Cardiac muscle cell (in vitro differentiated cells and primary cell): Measurements from ENCODE around the gene DDX4. TPM values are rescaled to one million over a fixed set of nuclear protein-coding genes. Genes with fewer than 3 reads are reported as not detected.

ENCODE experiments used
- DNase-seq, 2 donors: peaks; one replicate each; pipeline versions ENCODE4 v3.0.0 to v3.0.0-alpha.2; 2010 to 2017; ENCODE audit warnings: low read depth in 1 of 2, low spot score in 1 of 2
- H3K27ac ChIP-seq: fragments of 200-600 bp; sonication (generic); 2 replicates; pipeline ENCODE4 v1.5.1; 2016
- H3K27me3 ChIP-seq: fragments of 200-600 bp; sonication (generic); 2 replicates; pipeline ENCODE4 v1.6.0; 2016; ENCODE audit warnings: control low read depth
- H3K36me3 ChIP-seq: fragments of 200-600 bp; sonication (generic); 2 replicates; pipeline ENCODE4 v1.5.1; 2016; ENCODE audit warnings: control low read depth
- H3K4me1 ChIP-seq: fragments of 200-600 bp; sonication (generic); 2 replicates; pipeline ENCODE4 v1.8.1; 2017; ENCODE audit warnings: low read depth, mild to moderate bottlenecking, mixed run types
- H3K4me3 ChIP-seq: fragments of 200-600 bp; sonication (generic); 2 replicates; pipeline ENCODE4 v1.5.1; 2016; ENCODE audit warnings: mild to moderate bottlenecking
- H3K9me3 ChIP-seq: fragments of 200-600 bp; sonication (generic); 2 replicates; pipeline ENCODE4 v1.5.1; 2017; ENCODE audit warnings: low read depth, mild to moderate bottlenecking, control low read depth
- polyA plus RNA-seq: library from polyadenylated mRNA; unstranded; fragments of >200 nt; fragmentation: Nextera tagmentation; extraction: Ambion mirVana; gene quantifications from 2 replicates; pipeline ENCODE4 v1.2.1, GENCODE V29; 2016
- total RNA-seq: library from RNA; depleted of rRNA; stranded (reverse); fragments of >200 nt; gene quantifications from 2 replicates; pipeline ENCODE4 v1.2.3, GENCODE V29; 2016
- TF ChIP-seq, protein P1 (sequence below): IDR thresholded peaks from 2 replicates; pipeline ENCODE4 v1.5.1; 2012; ENCODE audit warnings: low read depth, mild to moderate bottlenecking, low read length

Gene DDX4
- total and polyA plus RNA-seq, 2 experiments from 2014 or later = not detected

DNA sequence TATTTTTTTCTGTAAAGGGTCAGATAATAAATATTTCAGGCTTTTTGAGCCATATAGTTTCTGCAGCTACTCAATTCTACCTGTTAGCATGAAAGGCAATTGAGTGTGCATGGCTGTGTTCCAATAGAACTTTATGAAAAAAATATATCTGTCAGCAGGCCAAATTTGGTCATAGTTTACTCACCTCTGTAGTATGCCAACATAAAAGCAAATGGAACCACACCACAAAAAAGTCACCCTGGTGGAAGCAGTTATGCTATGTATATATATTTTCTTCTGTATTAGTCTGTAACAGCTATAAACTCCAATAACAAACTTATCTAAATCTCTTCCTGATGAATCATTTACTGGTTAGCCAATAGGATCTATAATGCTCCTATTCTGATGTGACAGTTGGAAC lies 29.1 kb upstream of the DDX4 start:
- no peak overlapping the region for H3K4me3 ChIP-seq
- TF ChIP-seq, protein P1, sequence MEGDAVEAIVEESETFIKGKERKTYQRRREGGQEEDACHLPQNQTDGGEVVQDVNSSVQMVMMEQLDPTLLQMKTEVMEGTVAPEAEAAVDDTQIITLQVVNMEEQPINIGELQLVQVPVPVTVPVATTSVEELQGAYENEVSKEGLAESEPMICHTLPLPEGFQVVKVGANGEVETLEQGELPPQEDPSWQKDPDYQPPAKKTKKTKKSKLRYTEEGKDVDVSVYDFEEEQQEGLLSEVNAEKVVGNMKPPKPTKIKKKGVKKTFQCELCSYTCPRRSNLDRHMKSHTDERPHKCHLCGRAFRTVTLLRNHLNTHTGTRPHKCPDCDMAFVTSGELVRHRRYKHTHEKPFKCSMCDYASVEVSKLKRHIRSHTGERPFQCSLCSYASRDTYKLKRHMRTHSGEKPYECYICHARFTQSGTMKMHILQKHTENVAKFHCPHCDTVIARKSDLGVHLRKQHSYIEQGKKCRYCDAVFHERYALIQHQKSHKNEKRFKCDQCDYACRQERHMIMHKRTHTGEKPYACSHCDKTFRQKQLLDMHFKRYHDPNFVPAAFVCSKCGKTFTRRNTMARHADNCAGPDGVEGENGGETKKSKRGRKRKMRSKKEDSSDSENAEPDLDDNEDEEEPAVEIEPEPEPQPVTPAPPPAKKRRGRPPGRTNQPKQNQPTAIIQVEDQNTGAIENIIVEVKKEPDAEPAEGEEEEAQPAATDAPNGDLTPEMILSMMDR = no peak
- no peaks in the 10 kb centered on the region for H3K4me1 ChIP-seq
- DNase-seq = no peak
- H3K27me3 ChIP-seq = no peaks in the 10 kb centered on the region
- H3K9me3 ChIP-seq = no peaks in the 10 kb centered on the region
- no peak overlapping the region for H3K27ac ChIP-seq
- H3K36me3 ChIP-seq = no peaks in the 10 kb centered on the region

DNA sequence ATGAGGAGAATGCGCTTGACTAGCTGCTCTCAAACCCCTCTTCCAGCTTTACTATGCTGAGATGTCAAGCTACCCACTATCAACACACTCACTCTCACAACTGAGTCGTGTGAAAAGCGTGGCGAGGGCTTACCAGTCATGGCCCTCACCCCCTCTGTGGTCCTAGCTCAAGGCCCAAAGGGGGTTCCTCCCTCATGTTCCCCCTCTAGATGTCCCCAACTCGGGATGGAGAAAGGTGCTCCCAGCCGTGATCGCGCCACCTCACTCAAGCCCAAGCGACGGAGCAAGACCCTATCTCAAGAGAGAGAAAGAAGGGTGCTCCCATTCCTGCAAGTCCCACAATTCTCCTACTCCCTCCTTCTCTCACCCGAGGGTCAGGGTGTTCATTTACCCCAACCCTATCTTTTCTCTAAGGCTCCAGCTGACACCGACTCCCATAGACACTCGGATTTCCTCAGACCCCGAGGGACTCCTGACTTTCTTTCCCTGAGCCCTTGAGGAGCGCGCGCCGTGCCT lies 26.3 kb upstream of the DDX4 start:
- Histone ChIP-seq H3K9me3 (no peaks in the 10 kb centered on the region), H3K4me1 (no peaks in the 10 kb centered on the region), H3K36me3 (no peaks in the 10 kb centered on the region), H3K4me3 (peak overlapping the region; percentile 91), H3K27me3 (no peaks in the 10 kb centered on the region), H3K27ac (no peak overlapping the region)
- no peak for DNase-seq
- TF ChIP-seq, protein P1 = no peak

- no peaks in the 10 kb centered on the region for H3K27me3 ChIP-seq
- no peaks in the 10 kb centered on the region for H3K9me3 ChIP-seq
- H3K4me3 ChIP-seq = peak within 1 kb of the TSS; percentile 91
- no peaks in the 10 kb centered on the region for H3K36me3 ChIP-seq
- TF ChIP-seq, protein P1 = no peak
- peak within 1 kb of the TSS; percentile 1 for H3K27ac ChIP-seq
- DNase-seq = peak; percentile 97
- no peaks in the 10 kb centered on the region for H3K4me1 ChIP-seq
Measured at GRCh38 chr5:55712023-55712859, 25.6 kb upstream of the DDX4 start, which contains the start of gene SLC38A9. Gene SLC38A9 (minus strand): TSS chr5:55712324. CDS start chr5:55697958, 14,366 bp downstream.

GRCh38 chr5:55713871-55714270 lies 24.0 kb upstream of the DDX4 start:
- no peaks in the 10 kb centered on the region for H3K27me3 ChIP-seq
- no peaks in the 10 kb centered on the region for H3K4me1 ChIP-seq
- TF ChIP-seq, protein P1 = no peak
- H3K27ac ChIP-seq = no peak overlapping the region
- no peak overlapping the region for H3K4me3 ChIP-seq
- H3K36me3 ChIP-seq = no peaks in the 10 kb centered on the region
- no peaks in the 10 kb centered on the region for H3K9me3 ChIP-seq
- DNase-seq = no peak

DNA sequence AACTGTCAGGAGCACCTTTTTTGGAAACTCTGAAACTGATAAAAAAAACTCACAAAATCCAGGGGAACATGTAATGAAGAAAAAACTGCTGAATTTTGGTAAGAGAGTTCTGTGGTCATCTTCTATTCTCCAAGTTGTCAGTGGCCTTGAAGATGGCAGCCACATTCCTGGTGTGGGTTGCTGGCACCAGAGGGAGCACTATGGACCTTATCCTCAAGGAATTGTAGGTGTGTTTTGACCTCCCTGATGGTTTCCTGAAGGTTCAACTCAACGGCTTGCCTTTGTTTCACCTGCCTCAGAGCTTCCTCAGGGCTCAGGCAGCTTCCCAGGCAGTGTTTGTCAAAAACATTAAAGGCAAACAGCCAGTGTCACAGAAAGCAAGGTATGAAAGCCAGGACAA lies 23.5 kb upstream of the DDX4 start:
- H3K27me3 ChIP-seq = no peaks in the 10 kb centered on the region
- H3K9me3 ChIP-seq = no peaks in the 10 kb centered on the region
- TF ChIP-seq, protein P1 = no peak
- no peaks in the 10 kb centered on the region for H3K36me3 ChIP-seq
- no peaks in the 10 kb centered on the region for H3K4me1 ChIP-seq
- no peak for DNase-seq
- H3K4me3 ChIP-seq = no peak overlapping the region
- no peak overlapping the region for H3K27ac ChIP-seq
